DMS79 (cell line): ENCODE measurements around the gene ELOF1.
A peak's percentile ranks its signal among the peaks of the same experiment; 100 is the strongest.
"Not testable (repeated sequence)": the region's sequence is repeated elsewhere in the genome, so short reads cannot be mapped to it uniquely, and the experiment has no call there.

Source experiments
- DNase-seq: peaks from one replicate; lab custom pipeline; 2025; lab: John Stamatoyannopoulos, UW

ELOF1 gene

GRCh38 chr19:11558881-11559828 is at the start of gene ELOF1:
ELOF1 (minus strand) TSS chr19:11559230; CDS start chr19:11554347, 4,883 bp downstream.
- peak; percentile 98 for DNase-seq

- no peak for DNase-seq
These were observed 47.5 kb upstream of the ELOF1 start for GRCh38 chr19:11606484-11606883.

- not testable (repeated sequence) for DNase-seq
These were observed 40.7 kb upstream of the ELOF1 start for GRCh38 chr19:11599704-11600103.

- DNase-seq, result no peak
These were observed 39.7 kb upstream of the ELOF1 start for GRCh38 chr19:11598746-11599145.

GRCh38 chr19:11598103-11598483 is 39.1 kb upstream of the ELOF1 start:
- DNase-seq, result no peak

GRCh38 chr19:11597202-11598102 is 38.4 kb upstream of the ELOF1 start, which contains the start of gene ZNF627:
ZNF627 (plus strand) TSS chr19:11597483; CDS start chr19:11597628, 145 bp downstream.
- peak; percentile 98 for DNase-seq

- no peak for DNase-seq
These were observed 37.1 kb upstream of the ELOF1 start for GRCh38 chr19:11596156-11596555.

GRCh38 chr19:11594084-11594483 is 35.1 kb upstream of the ELOF1 start:
- DNase-seq, result no peak

GRCh38 chr19:11587975-11588631 is 29.1 kb upstream of the ELOF1 start:
- DNase-seq, result peak; percentile 66

- DNase-seq, result peak; percentile 70
These were observed 28.4 kb upstream of the ELOF1 start for GRCh38 chr19:11587302-11587974.

- no peak for DNase-seq
These were observed 27.3 kb upstream of the ELOF1 start for GRCh38 chr19:11586331-11586730.

GRCh38 chr19:11581740-11582139 is 22.7 kb upstream of the ELOF1 start:
- DNase-seq, result no peak

GRCh38 chr19:11580116-11580515 is 21.1 kb upstream of the ELOF1 start:
- no peak for DNase-seq

- no peak for DNase-seq
These were observed 19.5 kb upstream of the ELOF1 start for GRCh38 chr19:11578258-11579142.

GRCh38 chr19:11577451-11578257 is 18.6 kb upstream of the ELOF1 start, which contains the start of gene ACP5:
ACP5 (minus strand) TSS chr19:11577645; CDS start chr19:11577317, 328 bp downstream.
- no peak for DNase-seq

- no peak for DNase-seq
These were observed 17.2 kb upstream of the ELOF1 start for GRCh38 chr19:11576227-11576626.

- DNase-seq, result no peak
These were observed 15.7 kb upstream of the ELOF1 start for GRCh38 chr19:11574689-11575088.

- not testable (repeated sequence) for DNase-seq
These were observed 14.7 kb upstream of the ELOF1 start for GRCh38 chr19:11573763-11574162.

GRCh38 chr19:11573354-11573753 is 14.3 kb upstream of the ELOF1 start:
- not testable (repeated sequence) for DNase-seq
